Memory B cell (primary cell): ENCODE results near the gene MFF.

Experiments used
- ATAC-seq: fragments of 150-1000 bp; cut with Tn5 transposase; 2 replicates; pipeline ENCODE4 v1.10.0; 2021; ENCODE audit warnings: low read depth, mild to moderate bottlenecking, moderate library complexity
- DNase-seq, 2 donors: peaks; one replicate each; pipeline ENCODE4 v3.0.0; 2022; ENCODE audit warnings: low spot score in 2 of 2
- H3K27ac Mint-ChIP-seq: one replicate; pipeline ENCODE4 v1.8.0; 2022; ENCODE audit warnings: mild to moderate bottlenecking, moderate library complexity, mixed read lengths
- H3K27me3 Mint-ChIP-seq: one replicate; pipeline ENCODE4 v1.8.0; 2022; ENCODE audit warnings: mixed read lengths
- H3K36me3 Mint-ChIP-seq: one replicate; pipeline ENCODE4 v1.8.0; 2022; ENCODE audit warnings: mild to moderate bottlenecking, mixed read lengths
- H3K4me1 Mint-ChIP-seq: one replicate; pipeline ENCODE4 v1.8.0; 2022; ENCODE audit warnings: mixed read lengths
- H3K4me3 Mint-ChIP-seq: one replicate; pipeline ENCODE4 v1.8.0; 2022; ENCODE audit warnings: mild to moderate bottlenecking, moderate library complexity, mixed read lengths
- H3K9me3 Mint-ChIP-seq: one replicate; pipeline ENCODE4 v1.8.0; 2022; ENCODE audit warnings: mixed read lengths

The MFF gene

DNA sequence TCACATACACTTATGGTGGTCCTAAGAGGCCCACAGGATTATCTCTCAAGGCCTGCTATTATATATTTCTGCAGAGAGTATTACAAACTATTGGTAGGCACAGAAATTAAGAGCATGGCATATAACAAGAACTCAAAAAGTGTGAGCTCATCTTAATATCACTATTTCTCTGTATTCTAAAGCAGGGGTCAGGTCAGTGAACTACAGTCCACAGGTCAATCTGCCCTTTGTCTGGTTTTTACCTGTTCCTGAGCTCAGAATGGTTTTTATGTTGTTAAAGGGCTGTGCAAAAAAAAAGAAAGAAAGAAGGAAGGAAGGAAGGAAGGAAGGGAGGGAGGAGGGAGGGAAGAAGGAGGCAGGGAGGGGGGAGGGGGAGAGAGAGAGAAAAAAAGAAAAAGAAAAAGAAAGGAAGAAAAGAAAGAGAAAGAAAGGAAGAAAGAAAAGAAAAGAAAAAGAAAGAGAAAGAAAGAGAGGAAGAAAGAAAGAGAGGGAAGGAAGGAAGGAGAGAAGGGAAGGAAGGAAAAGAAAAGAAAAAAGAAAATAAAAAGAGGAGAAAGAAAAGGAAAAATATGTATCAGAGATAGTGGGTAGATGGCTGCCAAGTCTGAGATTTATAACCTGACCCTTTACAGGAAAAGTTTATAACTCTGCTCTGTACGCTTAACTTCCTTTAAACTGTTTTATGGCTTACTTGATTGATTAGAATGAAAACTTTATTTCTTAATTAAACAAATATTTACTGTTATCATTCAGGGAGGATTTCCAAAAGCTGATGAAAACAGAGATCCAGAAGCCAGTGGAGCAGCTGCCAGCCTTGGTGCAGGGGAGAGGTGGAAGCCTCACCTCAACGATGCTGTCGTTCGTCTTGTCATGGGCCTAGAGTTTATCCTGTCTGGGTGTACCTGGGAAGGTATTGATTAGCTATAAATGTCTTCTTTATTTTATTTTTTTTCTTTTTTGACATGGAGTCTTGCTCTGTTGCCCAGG is 73.9 kb downstream of the MFF start:
- H3K27ac Mint-ChIP-seq = no peak overlapping the region
- ATAC-seq (no peak), DNase-seq (no peak)
- H3K9me3 Mint-ChIP-seq = no peaks in the 10 kb centered on the region
- no peak overlapping the region for H3K4me3 Mint-ChIP-seq
- peaks cover 17% of the 10 kb centered on the region for H3K4me1 Mint-ChIP-seq
- peaks cover 2% of the 10 kb centered on the region for H3K27me3 Mint-ChIP-seq
- no peaks in the 10 kb centered on the region for H3K36me3 Mint-ChIP-seq

DNA sequence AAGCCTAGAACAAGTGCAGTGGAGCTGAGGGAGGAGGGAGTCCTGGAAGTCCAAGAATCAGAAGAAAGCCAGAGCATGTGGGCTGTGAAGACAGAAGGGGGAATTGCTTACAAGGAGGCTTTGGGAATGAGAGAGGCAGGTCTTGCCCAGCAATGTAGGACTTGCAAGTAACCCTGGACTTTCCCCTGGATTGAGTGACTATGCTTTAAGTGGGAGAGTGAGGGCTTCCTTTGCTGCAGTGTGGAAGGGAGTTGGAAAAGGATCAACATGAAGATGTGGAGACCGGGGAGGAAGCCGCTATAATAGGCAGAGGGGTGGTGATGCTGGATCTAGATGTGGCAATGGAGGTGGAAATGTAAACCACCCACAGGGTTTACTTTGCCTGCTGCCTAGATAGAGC is 76.5 kb downstream of the MFF start:
- Mint-ChIP-seq H3K27ac (no peak overlapping the region), H3K4me1 (peaks cover 24% of the 10 kb centered on the region), H3K36me3 (no peaks in the 10 kb centered on the region), H3K4me3 (no peak overlapping the region), H3K9me3 (no peaks in the 10 kb centered on the region), H3K27me3 (peaks cover 2% of the 10 kb centered on the region)
- DNase-seq (no peak), ATAC-seq (no peak)

DNA sequence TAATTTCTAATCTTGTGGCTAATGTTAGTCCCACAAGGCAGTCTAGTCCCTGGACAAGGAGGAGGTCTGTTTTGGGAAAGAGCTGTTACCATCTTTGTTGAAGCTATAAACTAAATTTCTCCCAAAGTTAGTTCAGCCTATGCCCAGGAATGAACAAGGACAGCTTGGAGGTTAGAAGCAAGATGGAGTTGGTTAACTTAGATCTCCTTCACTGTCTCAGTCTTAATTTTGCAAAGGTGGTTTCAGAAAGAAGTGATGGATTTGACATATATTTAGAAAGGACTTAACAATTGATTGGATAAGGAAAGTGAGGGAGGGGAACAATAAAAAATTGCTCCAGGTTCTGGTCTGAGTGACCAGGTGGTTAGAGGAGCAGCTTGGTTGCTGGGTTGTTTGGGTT is 77.3 kb downstream of the MFF start:
- H3K27me3 Mint-ChIP-seq = peaks cover 2% of the 10 kb centered on the region
- H3K4me1 Mint-ChIP-seq = peaks cover 26% of the 10 kb centered on the region
- no peaks in the 10 kb centered on the region for H3K9me3 Mint-ChIP-seq
- ATAC-seq (no peak), DNase-seq (no peak)
- no peak overlapping the region for H3K27ac Mint-ChIP-seq
- H3K4me3 Mint-ChIP-seq = no peak overlapping the region
- no peaks in the 10 kb centered on the region for H3K36me3 Mint-ChIP-seq

DNA sequence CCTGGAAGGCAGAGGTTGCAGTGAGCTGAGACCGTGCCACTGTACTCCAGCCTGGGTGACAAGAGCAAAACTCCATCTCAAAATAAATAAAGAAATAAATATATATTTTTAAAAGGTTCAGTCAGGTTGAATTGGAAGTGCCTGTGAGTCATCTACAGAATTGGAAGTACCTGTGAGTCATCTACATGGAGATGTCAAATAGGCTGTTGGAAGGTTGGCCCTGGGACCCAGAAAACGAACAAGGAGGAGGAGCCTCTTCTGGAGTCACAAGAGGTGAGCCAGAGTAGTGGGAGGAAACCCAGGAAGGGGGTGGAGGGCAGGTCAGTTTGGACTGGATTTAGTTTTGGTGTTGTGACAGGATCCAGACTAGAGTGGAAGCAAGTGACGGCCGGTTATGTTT is 77.9 kb downstream of the MFF start:
- DNase-seq = no peak
- Mint-ChIP-seq H3K36me3 (no peaks in the 10 kb centered on the region), H3K9me3 (no peaks in the 10 kb centered on the region), H3K27me3 (peaks cover 2% of the 10 kb centered on the region), H3K4me3 (no peak overlapping the region), H3K27ac (peak overlapping the region; percentile 28), H3K4me1 (peaks cover 24% of the 10 kb centered on the region)
- no peak for ATAC-seq

DNA sequence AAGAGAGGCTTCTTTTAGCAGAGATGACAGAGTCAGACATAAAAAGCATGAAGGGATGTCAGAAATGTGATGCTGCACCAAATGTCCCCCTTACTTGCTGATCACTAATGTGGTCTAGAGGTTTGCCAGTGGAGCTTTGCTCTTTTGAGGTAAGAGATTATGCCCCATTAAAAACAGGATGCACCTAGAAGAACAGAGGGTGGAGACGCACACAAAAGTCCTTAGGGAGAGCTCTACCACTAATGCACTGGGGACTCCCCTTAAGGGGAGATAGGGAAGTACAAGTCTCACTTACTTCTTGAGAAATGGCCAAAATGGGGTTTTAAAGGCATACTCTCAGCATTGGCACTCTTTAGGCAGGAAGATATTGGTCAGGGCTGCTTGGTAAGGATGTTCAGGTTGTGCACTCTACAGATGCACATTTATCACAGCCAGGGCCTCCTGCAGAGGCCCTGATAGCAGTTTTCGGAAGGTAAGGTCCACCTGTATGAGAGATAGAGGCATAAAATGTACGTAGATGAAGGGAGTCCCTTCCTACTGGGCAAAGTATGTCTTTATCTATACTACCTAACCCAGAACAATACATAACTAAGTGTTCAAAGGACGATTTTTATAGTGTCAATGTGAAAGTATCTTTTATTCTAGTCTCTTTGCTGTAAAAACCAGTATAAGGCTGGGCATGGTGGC is 79.7 kb downstream of the MFF start:
- Mint-ChIP-seq H3K36me3 (no peaks in the 10 kb centered on the region), H3K9me3 (no peaks in the 10 kb centered on the region), H3K4me1 (peaks cover 22% of the 10 kb centered on the region), H3K4me3 (no peak overlapping the region), H3K27me3 (peaks cover 2% of the 10 kb centered on the region), H3K27ac (no peak overlapping the region)
- DNase-seq (peak in 1 of 2 donors; percentile 18), ATAC-seq (peak; percentile 92)

DNA sequence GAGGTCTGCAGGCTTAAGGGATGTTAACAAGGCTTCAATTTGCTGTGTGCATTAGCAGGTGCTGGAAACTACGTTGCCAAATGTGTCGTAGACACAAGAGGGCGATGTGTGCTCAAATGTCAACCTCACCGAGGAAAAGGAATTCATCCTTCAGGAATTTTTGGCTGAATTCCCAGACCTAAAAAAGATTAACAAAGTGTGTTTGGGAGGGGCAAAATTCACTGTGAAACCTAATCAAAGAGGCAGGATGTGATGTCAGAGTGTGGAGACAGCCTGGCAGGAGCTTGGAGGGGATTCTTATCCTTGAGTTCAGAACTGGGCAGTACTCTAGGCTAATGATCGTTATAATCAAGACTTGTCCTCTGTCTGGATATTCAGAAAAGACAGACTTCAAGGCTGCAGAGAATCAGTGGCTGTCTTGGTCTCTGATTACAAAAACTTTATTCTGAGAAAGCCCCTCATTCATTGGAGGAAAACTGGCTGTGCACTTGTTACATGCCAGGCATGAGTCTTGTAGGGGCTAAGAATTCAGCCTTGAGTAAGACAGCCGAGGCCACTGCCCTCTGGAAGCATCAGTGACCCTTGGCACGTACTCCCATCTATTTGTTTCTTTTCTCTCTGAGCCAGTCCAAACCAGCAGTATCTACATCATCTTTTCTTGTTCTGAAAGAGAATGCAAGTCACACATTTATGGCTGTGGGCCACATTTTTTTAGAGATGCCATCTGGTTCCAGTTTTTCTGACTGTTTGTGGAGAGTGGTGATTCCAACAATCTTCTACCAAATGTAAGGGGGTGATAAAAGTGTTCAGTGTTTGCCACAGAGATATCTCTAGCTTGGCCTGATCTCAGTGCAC is 81.4 kb downstream of the MFF start:
- Mint-ChIP-seq H3K4me1 (peaks cover 23% of the 10 kb centered on the region), H3K27me3 (no peaks in the 10 kb centered on the region), H3K4me3 (no peak overlapping the region), H3K27ac (peak overlapping the region; percentile 48), H3K36me3 (no peaks in the 10 kb centered on the region), H3K9me3 (no peaks in the 10 kb centered on the region)
- no peak for ATAC-seq
- no peak for DNase-seq
